Amygdala (tissue), 56 donors: ENCODE measurements around the gene CBX4.

Experiments used
- DNase-seq, 56 donors: peaks; one replicate each; lab custom pipeline; 2025; lab: John Stamatoyannopoulos, UW

CBX4 gene

DNA sequence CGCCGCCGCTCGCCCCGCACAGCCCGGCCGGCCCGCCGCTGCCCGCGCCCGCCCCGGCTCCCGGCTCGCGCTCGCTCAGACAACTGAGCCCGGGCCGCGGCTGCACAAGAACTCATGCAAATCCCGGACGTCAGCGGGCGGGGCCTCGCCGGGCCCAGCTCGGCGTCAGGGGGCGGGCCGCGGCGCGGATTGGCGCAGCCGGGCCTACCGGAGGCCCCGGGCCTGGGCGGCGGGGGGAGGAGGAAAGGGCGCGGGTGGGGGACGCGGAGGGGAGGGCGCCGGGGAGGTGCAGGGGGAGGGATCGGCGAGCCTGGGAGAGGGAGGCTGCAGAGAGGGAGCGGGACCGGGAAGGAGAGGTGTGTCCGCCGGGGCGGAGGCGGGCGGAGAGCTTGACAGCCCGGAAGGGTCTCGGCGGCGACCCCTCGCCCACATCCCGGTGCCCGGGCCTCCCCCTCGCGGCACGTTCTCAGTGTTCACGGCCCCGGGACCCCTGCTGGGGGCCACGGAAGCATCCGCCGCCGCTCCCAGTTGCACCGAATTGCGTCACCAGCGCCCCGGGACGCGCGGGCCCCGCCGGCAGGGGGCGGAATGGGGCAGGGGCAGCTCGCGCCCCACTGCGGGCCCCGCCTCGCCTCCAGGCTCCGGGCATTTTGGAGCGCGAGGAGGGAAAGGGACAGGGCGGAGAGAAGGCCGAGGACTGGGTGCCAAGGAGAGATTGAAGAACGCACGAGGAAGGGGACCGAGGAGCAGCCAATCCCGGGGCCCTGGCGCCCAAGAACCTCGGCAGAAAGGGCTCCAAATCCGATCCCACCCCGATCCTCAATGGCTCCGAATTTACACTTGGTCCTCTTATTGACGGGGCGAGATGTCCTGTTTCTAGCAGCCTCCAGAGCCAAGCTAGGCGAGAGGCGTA, at the start of gene CBX4:
TSS of gene CBX4 (minus strand) at position 85 of the 913 bp plus-strand sequence. CDS start 189 bp downstream, outside the sequence.
- DNase-seq, result peak; percentile 54 to 99 (median 90)

- no peak for DNase-seq
These were observed 48.8 kb upstream of the CBX4 start for GRCh38 chr17:79888009-79888540.

DNA sequence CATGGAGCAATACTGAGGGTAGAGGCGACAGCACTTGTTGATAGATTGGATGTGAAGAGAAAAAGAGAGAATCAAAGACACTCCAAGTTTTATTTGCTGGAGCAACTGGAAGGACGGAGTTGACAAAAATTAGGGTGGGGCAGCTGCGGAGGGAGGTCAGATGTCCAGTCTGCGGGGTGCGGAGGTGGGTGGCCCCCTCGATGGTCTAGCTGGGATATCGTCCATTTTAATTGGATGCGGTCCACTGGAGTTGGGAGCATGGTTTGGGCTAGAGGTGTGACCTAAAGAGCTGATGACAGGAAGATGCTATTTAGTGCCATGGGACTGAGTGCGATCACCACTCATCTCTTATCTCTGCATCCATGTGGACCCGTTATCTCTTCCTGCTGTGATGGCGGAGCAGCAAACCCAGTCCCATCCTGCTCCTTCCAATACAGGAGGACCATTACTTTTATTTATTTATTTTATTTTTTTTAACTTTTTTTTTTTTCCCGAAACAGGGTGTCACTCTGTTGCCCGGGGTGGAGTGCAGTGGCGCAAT, 48.3 kb upstream of the CBX4 start:
- DNase-seq, result no peak

- no peak for DNase-seq
These were observed 44.0 kb upstream of the CBX4 start for GRCh38 chr17:79883202-79883601.

GRCh38 chr17:79878329-79878947, 39.2 kb upstream of the CBX4 start:
- no peak for DNase-seq

DNA sequence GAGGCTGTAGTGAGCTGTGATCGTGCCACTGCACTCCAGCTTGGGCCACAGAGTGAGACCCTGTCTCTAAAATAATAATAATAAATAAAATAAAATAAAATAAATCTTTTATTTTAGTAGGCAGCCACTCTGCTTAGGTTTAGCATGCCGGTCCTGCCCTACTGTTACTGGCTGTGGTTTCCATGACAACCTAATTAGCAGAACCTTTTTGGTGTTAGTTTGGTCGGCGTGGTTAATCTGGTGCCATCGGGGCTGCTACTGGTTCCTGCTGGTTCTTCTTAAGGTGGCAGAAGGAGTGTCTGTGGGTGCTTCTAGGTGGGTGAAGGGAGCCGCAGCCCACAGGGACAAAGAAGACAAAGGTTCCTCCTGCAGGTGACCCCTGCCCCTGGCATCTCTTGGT, 37.8 kb upstream of the CBX4 start:
- no peak for DNase-seq

GRCh38 chr17:79875511-79875910, 36.3 kb upstream of the CBX4 start:
- DNase-seq, result no peak

- DNase-seq, result no peak
These were observed 35.2 kb upstream of the CBX4 start for GRCh38 chr17:79874329-79874981.

DNA sequence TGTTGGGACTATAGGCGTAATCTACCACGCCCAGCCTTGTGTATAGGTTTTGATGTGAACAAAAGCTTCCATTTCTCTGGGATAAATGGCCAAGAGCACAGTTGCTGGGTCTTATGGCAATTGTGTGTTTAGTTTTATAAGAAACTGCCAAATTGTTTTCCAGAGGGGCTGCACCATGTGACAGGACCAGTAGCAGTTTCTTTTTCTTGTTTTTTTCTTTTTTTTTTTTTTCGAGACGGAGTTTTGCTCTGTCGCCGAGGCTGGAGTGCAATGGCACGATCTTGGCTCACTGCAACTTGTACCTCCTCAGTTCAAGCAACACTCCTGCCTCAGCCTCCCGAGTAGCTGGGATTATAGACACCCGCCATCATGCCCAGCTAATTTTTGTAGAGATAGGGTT, 34.3 kb upstream of the CBX4 start:
- no peak for DNase-seq

DNA sequence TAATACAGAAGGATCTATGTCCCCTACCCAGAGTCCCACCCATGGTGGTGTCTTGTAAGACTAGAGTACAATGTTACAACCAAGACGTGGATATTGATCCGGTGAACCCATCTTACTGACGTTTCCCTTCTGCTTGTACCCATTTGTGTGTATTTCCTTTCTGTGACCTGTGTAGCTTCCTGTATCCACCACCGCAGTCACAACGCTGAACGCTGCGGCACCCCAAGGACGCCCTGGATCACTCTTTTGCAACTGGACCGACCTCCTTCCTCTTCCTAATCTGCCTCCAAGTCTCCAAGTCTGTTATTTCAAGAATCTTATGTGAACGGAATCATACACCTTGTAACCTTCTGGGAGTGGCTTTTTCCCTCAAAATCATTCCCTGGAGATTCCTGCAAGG, 33.5 kb upstream of the CBX4 start:
- no peak for DNase-seq

DNA sequence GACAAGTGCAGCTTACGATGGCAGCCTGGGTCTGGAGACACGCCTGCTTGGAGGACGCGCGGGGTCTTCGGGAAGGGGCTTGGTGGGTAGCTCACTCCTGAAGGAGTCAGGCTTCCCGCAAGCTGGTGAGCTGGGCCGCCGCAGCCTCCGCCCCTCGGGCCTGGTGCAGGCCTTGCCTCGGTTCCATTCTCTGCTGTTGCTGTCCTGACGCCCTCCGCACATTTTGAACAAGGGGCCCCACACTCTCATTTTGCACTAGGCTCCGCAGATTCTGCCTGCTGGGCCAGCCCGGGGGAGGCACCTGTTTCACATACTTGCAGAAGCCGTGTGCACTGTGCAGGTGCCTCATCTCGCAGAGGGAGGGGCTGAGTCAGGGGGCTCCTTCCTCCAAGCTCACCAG, 31.9 kb upstream of the CBX4 start:
- DNase-seq, result no peak

GRCh38 chr17:79870540-79870939, 31.3 kb upstream of the CBX4 start:
- peak in 1 of 56 donors; percentile 30 for DNase-seq

DNA sequence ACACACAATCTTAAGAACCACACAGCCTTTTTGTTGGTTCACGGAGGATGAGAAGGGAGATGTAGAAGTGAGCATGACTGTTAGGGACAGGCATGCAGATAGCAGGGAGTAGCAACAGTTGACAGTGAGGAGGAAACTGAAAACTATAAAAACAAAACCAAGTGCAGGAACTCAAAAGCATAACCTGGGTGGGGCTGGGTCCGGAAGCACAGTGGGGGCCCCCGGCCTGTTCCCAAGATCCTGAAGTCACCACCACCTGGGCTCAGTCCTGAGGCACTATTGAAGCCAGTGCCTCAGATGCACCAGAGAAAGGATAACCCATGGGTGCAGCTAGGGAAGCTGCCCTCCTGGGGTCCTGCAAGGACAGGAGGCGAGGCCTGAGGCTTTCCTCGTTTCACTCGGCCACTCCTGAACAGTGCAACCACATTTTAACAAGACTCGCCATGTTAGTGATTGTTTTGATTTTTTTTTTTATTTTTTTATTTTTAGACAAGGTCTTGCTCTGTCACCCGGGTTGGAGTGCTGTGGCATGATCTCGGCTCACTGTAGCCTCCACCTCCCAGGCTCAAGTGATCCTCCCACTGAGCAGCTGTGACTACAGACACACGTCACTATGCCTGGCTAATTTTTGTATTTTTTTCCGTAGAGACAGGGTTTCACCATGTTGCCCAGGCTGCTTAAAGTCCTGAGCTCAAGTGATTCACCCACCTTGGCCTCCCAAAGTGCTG, 27.7 kb upstream of the CBX4 start:
- no peak for DNase-seq

DNA sequence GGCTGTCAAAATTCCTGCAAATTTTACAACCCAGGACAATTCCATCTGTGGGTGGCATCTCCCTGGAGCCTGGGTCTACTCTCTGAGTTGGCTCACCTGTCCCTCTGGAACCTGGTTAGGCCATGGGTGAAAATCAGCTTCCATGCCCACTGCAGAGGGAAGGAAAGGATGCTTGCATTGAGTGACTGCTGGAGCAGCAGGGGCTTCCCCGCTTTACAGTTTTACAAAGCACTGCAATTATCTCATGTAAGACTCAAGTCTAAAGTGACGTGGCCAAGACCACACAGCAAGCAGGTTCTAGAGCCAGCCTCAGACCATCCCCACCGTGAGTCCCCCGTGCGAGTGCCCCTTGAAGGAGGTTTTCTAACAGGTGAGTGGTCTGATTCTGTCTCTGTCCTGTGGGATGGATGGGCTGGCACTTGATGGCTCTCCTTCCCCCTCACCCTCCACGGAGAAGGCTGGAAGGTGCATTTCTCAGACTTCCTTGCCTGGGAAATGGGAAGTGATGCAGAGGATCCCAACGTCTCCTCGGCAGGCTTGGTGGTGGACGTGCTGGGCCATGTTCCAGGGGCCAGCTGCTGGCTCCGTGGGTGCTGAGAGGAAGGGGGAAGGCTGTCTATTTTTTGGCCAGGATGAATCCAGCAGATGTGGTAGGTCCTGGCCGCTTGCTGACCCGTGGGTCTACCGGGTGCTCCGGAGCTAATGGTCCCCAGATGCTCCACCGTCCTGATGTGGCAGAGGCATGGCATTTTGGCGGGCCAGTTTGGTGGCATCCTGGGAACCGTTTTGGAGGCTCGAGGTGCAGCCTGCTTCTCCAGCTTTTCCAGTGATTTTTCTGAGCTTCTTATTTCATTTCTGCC, 26.3 kb upstream of the CBX4 start:
- no peak for DNase-seq

DNA sequence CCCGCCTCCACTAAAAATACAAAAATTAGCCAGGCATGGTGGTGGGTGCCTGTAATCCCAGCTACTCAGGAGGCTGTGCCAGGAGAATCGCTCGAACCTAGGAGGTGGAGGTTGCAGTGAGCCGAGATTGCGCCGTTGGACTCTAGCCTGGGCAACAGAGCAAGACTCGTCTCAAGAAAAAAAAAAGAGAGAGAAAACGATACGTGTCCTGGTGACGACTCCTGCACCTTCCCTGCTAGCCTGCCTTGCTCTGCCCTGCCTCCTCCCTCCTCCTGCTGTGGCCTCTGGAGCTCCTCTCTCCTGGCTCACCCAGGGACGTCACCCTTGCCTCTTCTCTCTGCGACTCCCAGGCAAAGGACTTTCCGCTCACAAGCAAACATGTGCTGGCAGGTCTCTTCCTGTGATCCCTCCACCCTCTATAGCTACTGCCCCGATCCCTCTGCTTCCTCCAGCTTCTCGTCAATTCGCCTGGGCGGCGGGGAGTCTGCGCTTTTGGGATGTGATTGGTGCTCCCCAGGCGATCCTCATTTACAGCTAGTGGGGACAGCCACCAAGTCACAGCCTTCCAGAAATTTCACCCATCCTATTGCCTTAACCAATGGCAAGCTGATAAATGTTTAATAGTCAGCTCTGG, 25.5 kb upstream of the CBX4 start:
- no peak for DNase-seq

- DNase-seq, result no peak
These were observed 24.9 kb upstream of the CBX4 start for GRCh38 chr17:79864147-79864546.

GRCh38 chr17:79862771-79863440, 23.7 kb upstream of the CBX4 start:
- no peak for DNase-seq

- no peak for DNase-seq
These were observed 23.0 kb upstream of the CBX4 start for GRCh38 chr17:79862238-79862637.
